WTC11 (cell line): ENCODE measurements around the gene TBC1D23. TPM values are rescaled to one million over a fixed set of nuclear protein-coding genes. Genes with fewer than 3 reads are reported as not detected.

Experiments used
- ATAC-seq: fragments of 200-7000 bp; cut with Tn5 transposase; 2 replicates; pipeline ENCODE4 v1.10.0; 2021; ENCODE audit warnings: mild to moderate bottlenecking, moderate library complexity
- CTCF ChIA-PET: fragments of 300-600 bp; sonication (Branson Sonifier 250); formaldehyde crosslinking; loops from one replicate; lab custom pipeline; 2021; ENCODE audit warnings: antibody characterized with exemption; lab: Charles Lee
- POLR2A ChIA-PET: fragments of 350-600 bp; sonication (Branson Sonifier 250); formaldehyde crosslinking; loops from one replicate; lab custom pipeline; 2021; ENCODE audit warnings: antibody characterized with exemption; lab: Charles Lee
- DNase-seq: peaks from one replicate; pipeline ENCODE4 v3.0.0; 2021; ENCODE audit warnings: low spot score
- H3K27ac Mint-ChIP-seq: 2 replicates; pipeline ENCODE4 v1.8.0; 2021; ENCODE audit warnings: mixed read lengths
- H3K27me3 Mint-ChIP-seq: 2 replicates; pipeline ENCODE4 v1.8.0; 2021; ENCODE audit warnings: low read depth, mild to moderate bottlenecking, moderate library complexity, mixed read lengths
- H3K36me3 Mint-ChIP-seq: 2 replicates; pipeline ENCODE4 v1.8.0; 2021; ENCODE audit warnings: mixed read lengths
- H3K4me1 Mint-ChIP-seq: 2 replicates; pipeline ENCODE4 v1.8.0; 2022; ENCODE audit warnings: mixed read lengths
- H3K4me3 Mint-ChIP-seq: 2 replicates; pipeline ENCODE4 v1.8.0; 2021; ENCODE audit warnings: mild to moderate bottlenecking, moderate library complexity, mixed read lengths
- H3K9me3 Mint-ChIP-seq: 2 replicates; pipeline ENCODE4 v1.8.0; 2021; ENCODE audit warnings: mixed read lengths
- AFF4 ChIP-seq: sonication (generic); formaldehyde crosslinking; IDR thresholded peaks from 2 replicates; pipeline ENCODE4 v1.8.1; 2023; ENCODE audit warnings: mild to moderate bottlenecking, missing genetic modification reagents, borderline replicate concordance
- EMX1 ChIP-seq: fragments of 250-450 bp; sonication (Bioruptor Pico); IDR thresholded peaks from 2 replicates; pipeline ENCODE4 v1.8.0; 2021; ENCODE audit warnings: mild to moderate bottlenecking
- ESRRA ChIP-seq: sonication (generic); formaldehyde crosslinking; IDR thresholded peaks from 2 replicates; pipeline ENCODE4 v1.8.1; 2022; ENCODE audit warnings: mild to moderate bottlenecking, missing genetic modification reagents, borderline replicate concordance
- ETV6 ChIP-seq: sonication (generic); formaldehyde crosslinking; IDR thresholded peaks from 2 replicates; pipeline ENCODE4 v1.8.1; 2022; ENCODE audit warnings: mild to moderate bottlenecking, missing genetic modification reagents
- FOXP1 ChIP-seq: sonication (generic); formaldehyde crosslinking; IDR thresholded peaks from 2 replicates; pipeline ENCODE4 v1.8.0; 2022; ENCODE audit warnings: missing genetic modification reagents, mild to moderate bottlenecking, moderate library complexity, borderline replicate concordance
- IRF2 ChIP-seq: sonication (generic); formaldehyde crosslinking; IDR thresholded peaks from 2 replicates; pipeline ENCODE4 v1.8.0; 2022; ENCODE audit warnings: low read depth, missing genetic modification reagents, borderline replicate concordance
- MYBL2 ChIP-seq: sonication (generic); formaldehyde crosslinking; IDR thresholded peaks from 2 replicates; pipeline ENCODE4 v1.8.1; 2023; ENCODE audit warnings: mild to moderate bottlenecking, moderate library complexity, missing genetic modification reagents
- NFYB ChIP-seq: sonication (generic); formaldehyde crosslinking; conservative IDR thresholded peaks from 2 replicates; pipeline ENCODE4 v1.8.0; 2022; ENCODE audit warnings: low read depth, missing genetic modification reagents
- NR3C1 ChIP-seq: sonication (generic); formaldehyde crosslinking; conservative IDR thresholded peaks from 2 replicates; pipeline ENCODE4 v1.8.1; 2023; ENCODE audit warnings: low read depth, mild to moderate bottlenecking, missing genetic modification reagents
- OVOL2 ChIP-seq: fragments of 250-450 bp; sonication (Bioruptor Pico); IDR thresholded peaks from 2 replicates; pipeline ENCODE4 v1.9.0; 2021; ENCODE audit warnings: mild to moderate bottlenecking, borderline replicate concordance
- SMAD4 ChIP-seq: sonication (generic); formaldehyde crosslinking; IDR thresholded peaks from 2 replicates; pipeline ENCODE4 v1.8.0; 2022; ENCODE audit warnings: mild to moderate bottlenecking, missing genetic modification reagents
- STAT6 ChIP-seq: sonication (generic); formaldehyde crosslinking; conservative IDR thresholded peaks from 2 replicates; pipeline ENCODE4 v1.8.1; 2023; ENCODE audit warnings: mild to moderate bottlenecking, low read depth, missing genetic modification reagents, moderate library complexity
- TCF7 ChIP-seq: sonication (generic); formaldehyde crosslinking; IDR thresholded peaks from 2 replicates; pipeline ENCODE4 v1.8.0; 2022; ENCODE audit warnings: mild to moderate bottlenecking, low read depth, missing genetic modification reagents, moderate library complexity
- ZNF219 ChIP-seq: sonication (generic); formaldehyde crosslinking; IDR thresholded peaks from 2 replicates; pipeline ENCODE4 v1.8.0; 2023; ENCODE audit warnings: missing genetic modification reagents, mild to moderate bottlenecking, borderline replicate concordance
- total RNA-seq: library from RNA; stranded (reverse); gene quantifications from 3 replicates; pipeline ENCODE4 v1.2.3, GENCODE V29; 2021
- TF ChIP-seq, protein P1 (sequence below): sonication (generic); formaldehyde crosslinking; IDR thresholded peaks from 2 replicates; pipeline ENCODE4 v1.8.0; 2022; ENCODE audit warnings: mild to moderate bottlenecking, missing genetic modification reagents
- TF ChIP-seq, protein P2 (sequence below): sonication (generic); formaldehyde crosslinking; IDR thresholded peaks from 2 replicates; pipeline ENCODE4 v1.8.0; 2023; ENCODE audit warnings: mild to moderate bottlenecking, missing genetic modification reagents
- TF ChIP-seq, protein P3 (sequence below): fragments of 250-450 bp; sonication (Bioruptor Pico); IDR thresholded peaks from 2 replicates; pipeline ENCODE4 v1.9.0; 2021; ENCODE audit warnings: mild to moderate bottlenecking
- TF ChIP-seq, protein P4 (sequence below): sonication (generic); formaldehyde crosslinking; IDR thresholded peaks from 2 replicates; pipeline ENCODE4 v1.8.1; 2023; ENCODE audit warnings: mild to moderate bottlenecking, missing genetic modification reagents, moderate library complexity

The TBC1D23 gene
- total RNA-seq, 1 experiment from 2014 or later = 73.6 TPM

DNA sequence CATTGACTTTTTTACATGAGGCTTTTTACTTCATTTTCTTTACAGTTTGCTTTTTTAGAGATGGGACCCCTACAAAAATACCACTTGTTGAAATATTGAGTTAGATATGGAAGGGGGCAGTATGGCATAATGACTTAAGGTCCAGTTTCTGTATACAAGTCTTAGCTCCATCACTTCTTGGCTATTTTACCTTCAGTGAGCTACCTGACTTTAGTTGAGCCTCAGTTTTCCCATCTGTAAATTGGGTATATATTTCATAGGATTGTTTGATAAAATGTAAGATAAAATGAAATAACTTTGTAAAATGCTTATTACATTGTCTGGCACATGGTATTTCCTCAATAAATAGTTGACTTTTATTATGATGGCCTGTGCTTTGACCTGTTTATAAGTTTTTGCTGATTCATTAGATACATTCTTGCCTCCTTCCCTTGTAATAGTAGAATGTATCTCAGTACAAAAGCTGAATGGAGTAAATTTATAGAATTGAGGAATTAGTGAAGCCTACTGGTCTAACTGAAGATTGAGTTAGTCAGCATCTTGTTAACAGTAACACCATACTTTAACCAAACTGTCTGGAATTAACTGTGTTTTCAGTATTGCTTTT lies 27.6 kb downstream of the TBC1D23 start:
- POLR2A ChIA-PET = no interaction called here
- no peak for DNase-seq
- Mint-ChIP-seq H3K4me1 (no peaks in the 10 kb centered on the region), H3K27ac (no peak overlapping the region), H3K36me3 (peaks cover 27% of the 10 kb centered on the region), H3K4me3 (no peak overlapping the region), H3K9me3 (no peaks in the 10 kb centered on the region), H3K27me3 (no peaks in the 10 kb centered on the region)
- CTCF ChIA-PET = no interaction called here
- no peak for TF ChIP-seq AFF4 (CRISPR knock-in tag)
- TF ChIP-seq ZNF219 (CRISPR knock-in tag) = no peak
- TF ChIP-seq ETV6 (CRISPR knock-in tag) = no peak
- TF ChIP-seq, protein P1, sequence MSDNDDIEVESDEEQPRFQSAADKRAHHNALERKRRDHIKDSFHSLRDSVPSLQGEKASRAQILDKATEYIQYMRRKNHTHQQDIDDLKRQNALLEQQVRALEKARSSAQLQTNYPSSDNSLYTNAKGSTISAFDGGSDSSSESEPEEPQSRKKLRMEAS (CRISPR knock-in tag) = no peak
- TF ChIP-seq EMX1 (CRISPR knock-in tag) = no peak
- no peak for TF ChIP-seq SMAD4
- TF ChIP-seq NR3C1 (CRISPR knock-in tag) = no peak
- no peak for TF ChIP-seq OVOL2 (CRISPR knock-in tag)
- TF ChIP-seq, protein P2, sequence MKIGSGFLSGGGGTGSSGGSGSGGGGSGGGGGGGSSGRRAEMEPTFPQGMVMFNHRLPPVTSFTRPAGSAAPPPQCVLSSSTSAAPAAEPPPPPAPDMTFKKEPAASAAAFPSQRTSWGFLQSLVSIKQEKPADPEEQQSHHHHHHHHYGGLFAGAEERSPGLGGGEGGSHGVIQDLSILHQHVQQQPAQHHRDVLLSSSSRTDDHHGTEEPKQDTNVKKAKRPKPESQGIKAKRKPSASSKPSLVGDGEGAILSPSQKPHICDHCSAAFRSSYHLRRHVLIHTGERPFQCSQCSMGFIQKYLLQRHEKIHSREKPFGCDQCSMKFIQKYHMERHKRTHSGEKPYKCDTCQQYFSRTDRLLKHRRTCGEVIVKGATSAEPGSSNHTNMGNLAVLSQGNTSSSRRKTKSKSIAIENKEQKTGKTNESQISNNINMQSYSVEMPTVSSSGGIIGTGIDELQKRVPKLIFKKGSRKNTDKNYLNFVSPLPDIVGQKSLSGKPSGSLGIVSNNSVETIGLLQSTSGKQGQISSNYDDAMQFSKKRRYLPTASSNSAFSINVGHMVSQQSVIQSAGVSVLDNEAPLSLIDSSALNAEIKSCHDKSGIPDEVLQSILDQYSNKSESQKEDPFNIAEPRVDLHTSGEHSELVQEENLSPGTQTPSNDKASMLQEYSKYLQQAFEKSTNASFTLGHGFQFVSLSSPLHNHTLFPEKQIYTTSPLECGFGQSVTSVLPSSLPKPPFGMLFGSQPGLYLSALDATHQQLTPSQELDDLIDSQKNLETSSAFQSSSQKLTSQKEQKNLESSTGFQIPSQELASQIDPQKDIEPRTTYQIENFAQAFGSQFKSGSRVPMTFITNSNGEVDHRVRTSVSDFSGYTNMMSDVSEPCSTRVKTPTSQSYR (CRISPR knock-in tag) = no peak
- no peak for TF ChIP-seq TCF7 (CRISPR knock-in tag)
- no peak for TF ChIP-seq FOXP1
- TF ChIP-seq STAT6 = no peak
- no peak for ATAC-seq

DNA sequence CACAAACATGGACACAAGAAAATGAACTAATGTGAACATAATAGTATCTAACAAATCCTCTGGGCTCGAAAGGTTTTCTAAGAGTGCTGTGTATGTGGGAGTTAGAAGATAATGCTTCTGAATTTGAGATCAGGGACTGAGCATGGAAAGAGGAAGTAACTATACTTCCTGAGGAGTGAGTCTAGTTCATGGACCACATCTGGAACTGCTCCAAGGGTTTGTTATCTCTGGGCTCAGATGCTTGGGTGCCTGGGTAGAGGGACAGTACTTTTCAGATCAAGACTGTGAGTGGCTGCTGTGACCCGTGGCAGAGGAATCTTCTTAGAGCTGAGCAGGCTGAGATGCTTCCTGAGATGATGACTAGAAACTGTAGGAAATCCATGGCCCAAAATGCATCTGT lies 28.5 kb downstream of the TBC1D23 start:
- no peak overlapping the region for H3K27ac Mint-ChIP-seq
- no peak for ATAC-seq
- TF ChIP-seq ESRRA (CRISPR knock-in tag) (no peak), NFYB (no peak), IRF2 (CRISPR knock-in tag) (no peak), MYBL2 (CRISPR knock-in tag) (no peak)
- TF ChIP-seq, protein P3, sequence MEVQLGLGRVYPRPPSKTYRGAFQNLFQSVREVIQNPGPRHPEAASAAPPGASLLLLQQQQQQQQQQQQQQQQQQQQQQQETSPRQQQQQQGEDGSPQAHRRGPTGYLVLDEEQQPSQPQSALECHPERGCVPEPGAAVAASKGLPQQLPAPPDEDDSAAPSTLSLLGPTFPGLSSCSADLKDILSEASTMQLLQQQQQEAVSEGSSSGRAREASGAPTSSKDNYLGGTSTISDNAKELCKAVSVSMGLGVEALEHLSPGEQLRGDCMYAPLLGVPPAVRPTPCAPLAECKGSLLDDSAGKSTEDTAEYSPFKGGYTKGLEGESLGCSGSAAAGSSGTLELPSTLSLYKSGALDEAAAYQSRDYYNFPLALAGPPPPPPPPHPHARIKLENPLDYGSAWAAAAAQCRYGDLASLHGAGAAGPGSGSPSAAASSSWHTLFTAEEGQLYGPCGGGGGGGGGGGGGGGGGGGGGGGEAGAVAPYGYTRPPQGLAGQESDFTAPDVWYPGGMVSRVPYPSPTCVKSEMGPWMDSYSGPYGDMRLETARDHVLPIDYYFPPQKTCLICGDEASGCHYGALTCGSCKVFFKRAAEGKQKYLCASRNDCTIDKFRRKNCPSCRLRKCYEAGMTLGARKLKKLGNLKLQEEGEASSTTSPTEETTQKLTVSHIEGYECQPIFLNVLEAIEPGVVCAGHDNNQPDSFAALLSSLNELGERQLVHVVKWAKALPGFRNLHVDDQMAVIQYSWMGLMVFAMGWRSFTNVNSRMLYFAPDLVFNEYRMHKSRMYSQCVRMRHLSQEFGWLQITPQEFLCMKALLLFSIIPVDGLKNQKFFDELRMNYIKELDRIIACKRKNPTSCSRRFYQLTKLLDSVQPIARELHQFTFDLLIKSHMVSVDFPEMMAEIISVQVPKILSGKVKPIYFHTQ (CRISPR knock-in tag) = no peak
- TF ChIP-seq, protein P1 (CRISPR knock-in tag) = no peak
- TF ChIP-seq, protein P4, sequence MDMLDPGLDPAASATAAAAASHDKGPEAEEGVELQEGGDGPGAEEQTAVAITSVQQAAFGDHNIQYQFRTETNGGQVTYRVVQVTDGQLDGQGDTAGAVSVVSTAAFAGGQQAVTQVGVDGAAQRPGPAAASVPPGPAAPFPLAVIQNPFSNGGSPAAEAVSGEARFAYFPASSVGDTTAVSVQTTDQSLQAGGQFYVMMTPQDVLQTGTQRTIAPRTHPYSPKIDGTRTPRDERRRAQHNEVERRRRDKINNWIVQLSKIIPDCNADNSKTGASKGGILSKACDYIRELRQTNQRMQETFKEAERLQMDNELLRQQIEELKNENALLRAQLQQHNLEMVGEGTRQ (CRISPR knock-in tag) = no peak
- TF ChIP-seq, all 79 proteins: peak for 0
- no peaks in the 10 kb centered on the region for H3K4me1 Mint-ChIP-seq
- H3K4me3 Mint-ChIP-seq = no peak overlapping the region
- ChIA-PET POLR2A (no interaction called here), CTCF (interaction anchor here (0.6 kb wide), 1 partner anchor 457 kb away, joined by 3 read pairs; no protein-coding TSS in a partner anchor)
- no peaks in the 10 kb centered on the region for H3K27me3 Mint-ChIP-seq
- H3K36me3 Mint-ChIP-seq = peaks cover 24% of the 10 kb centered on the region
- H3K9me3 Mint-ChIP-seq = no peaks in the 10 kb centered on the region
- DNase-seq = no peak
